ENCODE measurements around the gene ADAMTSL4.
A peak's percentile ranks its signal among the peaks of the same experiment; 100 is the strongest.

ADAMTSL4 gene

GRCh38 chr1:150535511-150536287 is 13.5 kb upstream of the ADAMTSL4 start:
- no peak for DNase-seq

GRCh38 chr1:150536836-150537731 is 12.1 kb upstream of the ADAMTSL4 start:
- DNase-seq = no peak

GRCh38 chr1:150537732-150538684 is 11.2 kb upstream of the ADAMTSL4 start:
- DNase-seq = no peak

GRCh38 chr1:150543500-150544143 is 5.6 kb upstream of the ADAMTSL4 start:
- DNase-seq = no peak

GRCh38 chr1:150544204-150544603 is 5.0 kb upstream of the ADAMTSL4 start:
- DNase-seq = no peak

- DNase-seq = no peak
Observed at GRCh38 chr1:150545486-150546032, 3.6 kb upstream of the ADAMTSL4 start.

- no peak for DNase-seq
Observed at GRCh38 chr1:150546294-150546937, 2.8 kb upstream of the ADAMTSL4 start.

- no peak for DNase-seq
Observed at GRCh38 chr1:150548324-150548631, 930 bp upstream of the ADAMTSL4 start.

GRCh38 chr1:150549496-150550221 is 451 bp downstream of the ADAMTSL4 start:
- DNase-seq = no peak

GRCh38 chr1:150550222-150551050 is 1.2 kb downstream of the ADAMTSL4 start:
- DNase-seq = no peak

- DNase-seq = peak; percentile 72 to 76
Observed at GRCh38 chr1:150551051-150551783, 2.0 kb downstream of the ADAMTSL4 start.

- DNase-seq = no peak
Observed at GRCh38 chr1:150551784-150552127, 2.5 kb downstream of the ADAMTSL4 start.

GRCh38 chr1:150552128-150552910 is 3.1 kb downstream of the ADAMTSL4 start:
- peak; percentile 98 for DNase-seq

- no peak for DNase-seq
Observed at GRCh38 chr1:150552911-150553289, 3.7 kb downstream of the ADAMTSL4 start.

GRCh38 chr1:150553392-150554085 is 4.3 kb downstream of the ADAMTSL4 start:
- DNase-seq = no peak

- DNase-seq = no peak
Observed at GRCh38 chr1:150554086-150554452, 4.9 kb downstream of the ADAMTSL4 start.

- DNase-seq = no peak
Observed at GRCh38 chr1:150555198-150555970, 6.2 kb downstream of the ADAMTSL4 start.

Measured in Kasumi-1 (cell line).